Fibroblast of pulmonary artery (primary cell): ENCODE results near the gene SV2B.
A peak's percentile ranks its signal among the peaks of the same experiment; 100 is the strongest.

Experiments used
- DNase-seq: peaks from one replicate; pipeline ENCODE4 v3.0.0-alpha.2; 2010; ENCODE audit warnings: low read depth
- H3K4me3 ChIP-seq: replicated peaks from 2 replicates; pipeline ENCODE4 v1.5.1; 2011; ENCODE audit warnings: low read depth, mild to moderate bottlenecking, control low read depth, low read length, moderate library complexity
- CTCF ChIP-seq: IDR thresholded peaks from 2 replicates; pipeline ENCODE4 v1.5.1; 2011; ENCODE audit warnings: mild to moderate bottlenecking, control low read depth, low read length, inconsistent platforms; ENCODE audit errors: missing control alignments

The SV2B gene

GRCh38 chr15:91281947-91282346, 181.9 kb downstream of the SV2B start:
- no peak for DNase-seq
- no peak for TF ChIP-seq CTCF
- no peak overlapping the region for H3K4me3 ChIP-seq

- no peak for DNase-seq
- TF ChIP-seq CTCF: no peak
- no peak overlapping the region for H3K4me3 ChIP-seq
Measured at GRCh38 chr15:91282486-91282885, 182.4 kb downstream of the SV2B start.

DNA sequence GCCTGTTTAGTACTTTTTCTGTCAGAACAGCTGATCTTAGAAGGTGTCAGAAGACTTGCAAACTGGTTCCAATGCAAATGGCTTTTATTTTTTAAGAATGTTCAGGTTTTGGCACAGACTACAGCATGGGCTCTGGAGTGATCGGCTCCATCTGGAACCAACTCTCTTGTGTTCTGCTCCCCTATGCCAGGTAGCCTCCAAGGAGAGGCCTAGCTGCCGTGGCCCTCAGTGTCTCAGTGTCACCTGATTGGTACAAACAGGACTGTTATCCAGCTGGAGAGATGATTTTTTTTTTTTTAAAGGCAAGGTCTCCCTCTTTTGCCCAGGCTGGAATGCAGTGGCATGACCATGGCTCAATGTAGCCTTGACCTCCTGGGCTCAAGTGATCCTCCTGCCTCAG, 183.1 kb downstream of the SV2B start:
- no peak for DNase-seq
- no peak overlapping the region for H3K4me3 ChIP-seq
- TF ChIP-seq CTCF: no peak

DNA sequence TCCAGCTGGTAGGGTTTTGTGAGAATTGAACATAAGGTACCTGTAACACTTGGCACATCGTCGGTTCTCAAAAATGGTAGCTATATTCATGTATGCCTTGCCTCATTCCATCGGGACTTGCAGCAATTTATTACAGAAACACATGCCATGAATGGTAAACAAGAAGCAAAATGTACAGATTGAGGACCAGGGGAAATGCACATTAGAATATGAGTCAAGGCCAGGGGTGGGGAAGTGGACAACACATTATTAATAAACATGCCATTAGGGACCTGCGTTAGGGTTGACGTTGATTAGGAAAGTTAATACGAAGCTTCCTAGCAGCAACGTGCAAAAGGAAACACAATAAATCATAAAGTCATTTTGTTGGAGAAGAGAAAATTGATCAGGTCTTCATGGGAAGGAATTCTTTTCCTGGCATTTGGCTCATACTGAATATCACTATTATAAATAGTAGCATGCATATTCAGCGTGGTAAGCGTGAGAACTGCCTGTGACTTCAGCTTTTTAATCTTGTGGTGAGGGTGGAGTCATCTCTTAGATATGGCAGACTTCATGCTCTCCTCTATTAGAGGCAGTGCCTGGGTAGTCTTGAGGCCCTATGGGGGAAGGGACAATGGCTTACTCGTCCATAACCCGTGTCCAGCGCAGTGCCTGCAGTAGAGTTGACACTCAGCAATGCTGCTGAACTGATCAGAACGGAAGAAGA, 184.9 kb downstream of the SV2B start:
- DNase-seq: no peak
- no peak for TF ChIP-seq CTCF
- H3K4me3 ChIP-seq: no peak overlapping the region

DNA sequence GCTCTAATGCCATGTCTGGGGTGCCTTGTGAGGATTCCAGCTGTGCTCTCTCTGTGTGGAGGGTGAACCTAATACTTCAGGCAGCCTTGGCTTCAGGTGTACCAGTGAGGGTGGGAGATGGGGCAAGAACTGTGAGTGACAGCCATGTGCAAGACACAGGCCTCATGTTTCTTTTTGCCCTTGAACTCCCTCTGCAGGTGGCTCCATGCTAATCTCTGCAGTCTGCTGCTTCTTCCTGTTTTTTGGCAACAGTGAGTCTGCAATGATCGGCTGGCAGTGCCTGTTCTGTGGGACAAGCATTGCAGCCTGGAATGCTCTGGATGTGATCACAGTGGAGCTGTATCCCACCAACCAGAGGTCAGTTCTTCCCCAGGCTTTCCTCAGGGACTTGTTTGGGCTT, 189.3 kb downstream of the SV2B start:
- DNase-seq: no peak
- H3K4me3 ChIP-seq: no peak overlapping the region
- TF ChIP-seq CTCF: no peak

DNA sequence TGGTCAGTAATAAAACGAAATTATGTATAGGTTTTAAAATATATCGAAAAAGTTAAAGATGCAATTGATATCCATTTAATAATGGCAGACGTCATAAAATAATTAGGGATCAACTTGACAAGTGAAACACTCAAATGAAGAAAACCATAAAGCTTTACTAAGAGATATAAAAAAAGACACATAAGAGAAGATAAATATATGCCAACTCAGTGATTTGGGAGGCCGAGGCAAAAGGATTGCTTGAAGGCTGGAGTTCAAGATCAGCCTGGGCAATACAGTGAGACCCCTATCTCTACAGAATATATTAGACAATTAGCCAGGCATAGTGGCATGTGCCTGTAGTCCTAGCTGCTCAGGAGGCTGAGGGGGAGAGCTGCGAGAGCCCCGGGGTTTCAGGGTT, 190.5 kb downstream of the SV2B start:
- no peak overlapping the region for H3K4me3 ChIP-seq
- TF ChIP-seq CTCF: no peak
- no peak for DNase-seq

DNA sequence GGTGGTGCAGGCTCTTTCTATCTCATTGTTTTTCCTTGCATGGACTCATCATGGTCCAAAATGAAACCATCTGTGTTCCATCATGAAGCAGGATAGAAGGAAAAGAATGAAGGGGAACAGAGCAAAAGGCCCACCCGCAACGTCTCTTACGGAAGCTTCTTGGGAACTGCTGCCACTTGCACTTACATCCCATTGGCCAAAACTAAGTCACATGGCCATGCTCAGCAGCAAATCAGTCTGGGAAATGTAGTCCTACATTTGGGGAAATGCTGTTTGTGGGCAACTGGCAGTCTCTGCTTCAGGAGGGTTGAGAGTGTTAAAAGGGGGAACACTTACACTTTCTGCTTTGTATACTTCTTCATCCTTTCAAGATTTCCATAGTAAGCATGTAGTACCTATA, 191.6 kb downstream of the SV2B start:
- no peak overlapping the region for H3K4me3 ChIP-seq
- peak; percentile 29 for DNase-seq
- no peak for TF ChIP-seq CTCF
